GM18499 (cell line): ENCODE measurements around the gene SGF29.
"Not testable (repeated sequence)": the region's sequence is repeated elsewhere in the genome, so short reads cannot be mapped to it uniquely, and the experiment has no call there.

Source experiments
- ATAC-seq: cut with Tn5 transposase; IDR thresholded peaks from one replicate; pipeline ENCODE4 v1.9.1; 2021; ENCODE audit warnings: moderate number of reproducible peaks; ENCODE audit not compliant: insufficient read depth, unreplicated experiment

SGF29 gene

GRCh38 chr16:28562199-28562598, 8.5 kb downstream of the SGF29 start:
- ATAC-seq: no peak

GRCh38 chr16:28563218-28563617, 9.5 kb downstream of the SGF29 start:
- no peak for ATAC-seq

- ATAC-seq: not testable (repeated sequence)
Observed at GRCh38 chr16:28566233-28566925, 12.7 kb downstream of the SGF29 start.

- no peak for ATAC-seq
Observed at GRCh38 chr16:28567292-28567691, 13.6 kb downstream of the SGF29 start.

GRCh38 chr16:28569021-28569420, 15.3 kb downstream of the SGF29 start:
- ATAC-seq: no peak

- no peak for ATAC-seq
Observed at GRCh38 chr16:28569968-28570752, 16.4 kb downstream of the SGF29 start.

- ATAC-seq: no peak
Observed at GRCh38 chr16:28572696-28573510, 19.2 kb downstream of the SGF29 start.

- no peak for ATAC-seq
Observed at GRCh38 chr16:28573738-28574718, 20.3 kb downstream of the SGF29 start.

- no peak for ATAC-seq
Observed at GRCh38 chr16:28574925-28575324, 21.2 kb downstream of the SGF29 start.

- ATAC-seq: no peak
Observed at GRCh38 chr16:28575446-28576109, 21.9 kb downstream of the SGF29 start.

- ATAC-seq: no peak
Observed at GRCh38 chr16:28580726-28581315, 27.1 kb downstream of the SGF29 start.

- ATAC-seq: no peak
Observed at GRCh38 chr16:28585674-28586073, 32.0 kb downstream of the SGF29 start.

GRCh38 chr16:28586466-28586865, 32.7 kb downstream of the SGF29 start:
- no peak for ATAC-seq

GRCh38 chr16:28587386-28587785, 33.7 kb downstream of the SGF29 start:
- no peak for ATAC-seq

GRCh38 chr16:28589069-28589468, 35.3 kb downstream of the SGF29 start:
- no peak for ATAC-seq

- no peak for ATAC-seq
Observed at GRCh38 chr16:28589930-28590329, 36.2 kb downstream of the SGF29 start.

- ATAC-seq: no peak
Observed at GRCh38 chr16:28590384-28591340, 36.9 kb downstream of the SGF29 start.

- ATAC-seq: no peak
Observed at GRCh38 chr16:28591355-28591754, 37.6 kb downstream of the SGF29 start.
